Subcutaneous abdominal adipose tissue (tissue), 5 donors: ENCODE measurements around the gene ALDH1L1.

Experiments used
- H3K27ac ChIP-seq: one replicate; pipeline ENCODE4 v1.7.0; 2013; ENCODE audit warnings: low read depth, mild to moderate bottlenecking, inconsistent platforms, low read length, moderate library complexity
- H3K27me3 ChIP-seq, 5 donors: one replicate each; pipeline ENCODE4 v1.7.0; 2013; ENCODE audit warnings: low read length in 5 of 5, inconsistent platforms in 1 of 5; ENCODE audit not compliant: control insufficient read depth in 5 of 5, insufficient read depth in 4 of 5
- H3K36me3 ChIP-seq, 5 donors: one replicate each; pipeline ENCODE4 v1.7.0; 2013; ENCODE audit warnings: low read length in 5 of 5; ENCODE audit not compliant: control insufficient read depth in 5 of 5, insufficient read depth in 5 of 5
- H3K4me1 ChIP-seq, 5 donors: one replicate each; pipeline ENCODE4 v1.7.0; 2013; ENCODE audit warnings: low read length in 5 of 5, mild to moderate bottlenecking in 3 of 5, moderate library complexity in 1 of 5; ENCODE audit not compliant: control insufficient read depth in 5 of 5, insufficient read depth in 5 of 5
- H3K4me3 ChIP-seq, 5 donors: one replicate each; pipeline ENCODE4 v1.7.0; 2013; ENCODE audit warnings: low read length in 5 of 5, low read depth in 1 of 5
- H3K9ac ChIP-seq, 5 donors: one replicate each; pipeline ENCODE4 v1.7.0; 2013; ENCODE audit warnings: low read length in 5 of 5, mild to moderate bottlenecking in 4 of 5, moderate library complexity in 3 of 5
- H3K9me3 ChIP-seq, 5 donors: one replicate each; pipeline ENCODE4 v1.7.0; 2013; ENCODE audit warnings: low read length in 5 of 5; ENCODE audit not compliant: control insufficient read depth in 5 of 5
- donor health status: healthy.
- donor health status: healthy.
- donor health status: healthy.
- donor health status: healthy.
- donor health status: healthy.

ALDH1L1 gene

GRCh38 chr3:126156468-126156867 is 23.9 kb downstream of the ALDH1L1 start:
- Histone ChIP-seq H3K27me3 (no peaks in the 10 kb centered on the region), H3K4me1 (peaks cover 0 to 20% (median 17%) of the 10 kb centered on the region in 5 donors), H3K27ac (no peak overlapping the region), H3K4me3 (no peak overlapping the region), H3K9me3 (no peaks in the 10 kb centered on the region), H3K36me3 (peaks cover 0 to 42% (median 29%) of the 10 kb centered on the region in 5 donors), H3K9ac (no peak overlapping the region)

DNA sequence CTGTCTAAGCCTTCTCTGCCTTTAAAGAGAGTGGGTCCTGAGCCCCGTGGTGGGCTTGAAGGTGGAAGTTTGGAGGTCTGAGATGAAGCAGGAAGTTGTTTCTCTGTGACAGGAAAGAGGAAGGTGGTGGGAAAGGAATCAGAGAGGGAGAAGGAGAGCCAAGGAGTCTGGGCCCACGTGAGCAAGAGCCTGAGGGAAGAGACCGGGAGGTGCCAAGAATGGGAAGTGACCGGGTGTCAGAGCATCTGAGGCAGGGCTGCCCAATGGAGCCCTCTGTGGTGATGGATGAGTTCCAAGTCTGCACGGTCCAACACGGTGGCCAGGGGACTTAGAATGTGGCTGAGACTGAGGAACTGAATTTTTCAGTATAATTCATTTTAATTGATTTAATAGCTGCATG is 24.6 kb downstream of the ALDH1L1 start:
- H3K36me3 ChIP-seq: peaks cover 0 to 42% (median 30%) of the 10 kb centered on the region in 5 donors
- H3K27ac ChIP-seq: no peak overlapping the region
- H3K4me1 ChIP-seq: peaks cover 0 to 20% (median 17%) of the 10 kb centered on the region in 5 donors
- no peak overlapping the region for H3K9ac ChIP-seq
- no peaks in the 10 kb centered on the region for H3K27me3 ChIP-seq
- H3K4me3 ChIP-seq: no peak overlapping the region
- H3K9me3 ChIP-seq: no peaks in the 10 kb centered on the region

DNA sequence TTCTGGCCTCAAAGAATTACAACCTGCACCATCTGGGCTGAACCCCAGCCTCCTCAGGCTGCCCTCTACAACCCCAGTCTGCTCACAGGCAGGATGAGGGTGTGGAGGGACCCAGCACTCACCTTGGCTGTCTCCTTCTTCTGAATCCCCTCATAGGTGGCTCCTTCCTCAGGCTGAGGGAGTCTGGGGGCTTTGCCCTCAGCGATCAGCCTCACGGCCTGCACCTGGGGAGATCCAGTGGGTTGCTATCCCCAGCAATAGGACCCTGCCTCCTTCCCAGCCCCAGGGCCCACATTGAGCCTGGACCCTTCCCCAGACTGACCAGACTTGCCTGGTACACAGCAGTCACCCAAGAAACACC is 25.1 kb downstream of the ALDH1L1 start:
- Histone ChIP-seq H3K27ac (no peak overlapping the region), H3K4me1 (peaks cover 0 to 20% (median 17%) of the 10 kb centered on the region in 5 donors), H3K4me3 (no peak overlapping the region), H3K27me3 (no peaks in the 10 kb centered on the region), H3K36me3 (peaks cover 0 to 43% (median 30%) of the 10 kb centered on the region in 5 donors), H3K9ac (no peak overlapping the region), H3K9me3 (no peaks in the 10 kb centered on the region)

DNA sequence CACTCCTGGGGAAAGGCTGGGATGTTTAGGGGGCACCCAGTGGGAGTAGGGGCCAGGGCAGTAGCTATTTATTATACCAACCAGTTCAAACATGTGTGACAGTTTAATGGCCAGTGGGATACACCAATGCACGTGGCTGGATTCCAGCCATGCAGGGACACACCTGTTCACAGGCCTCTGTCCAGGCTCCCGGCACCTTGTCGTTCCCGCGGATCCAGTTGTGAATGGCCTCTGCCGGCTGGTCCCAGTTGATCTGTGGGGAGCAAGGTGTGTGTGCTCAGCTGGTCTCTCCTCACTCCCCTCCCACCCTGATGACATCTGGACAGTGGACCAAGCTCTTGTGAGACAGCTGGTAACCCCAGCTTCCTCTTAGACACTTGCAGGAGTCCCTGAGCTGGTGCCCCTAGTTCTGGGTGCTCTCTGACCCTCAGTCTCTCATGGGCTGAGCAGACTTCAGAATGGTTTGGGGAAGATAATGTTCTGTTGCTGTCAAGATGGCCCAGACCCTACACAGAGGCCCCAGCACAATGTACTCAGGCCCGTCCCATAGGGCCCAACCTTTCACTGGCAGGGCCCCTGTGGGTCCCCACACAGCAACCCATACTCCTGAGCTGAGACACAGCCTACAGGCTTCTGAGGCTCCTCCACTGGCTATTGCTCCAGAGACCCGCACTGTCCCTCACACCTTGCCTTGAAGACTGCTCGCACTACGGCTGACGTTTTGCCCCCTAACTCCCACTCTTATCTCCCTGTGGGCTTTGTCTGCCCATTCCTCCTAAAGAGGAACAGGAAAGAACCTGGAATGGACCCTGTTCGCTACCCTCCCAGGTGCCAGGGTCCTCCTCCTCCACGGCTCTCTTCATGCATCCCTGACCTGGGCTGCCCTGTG is 25.8 kb downstream of the ALDH1L1 start:
- Histone ChIP-seq H3K4me3 (no peak overlapping the region), H3K9ac (no peak overlapping the region), H3K27me3 (no peaks in the 10 kb centered on the region), H3K27ac (no peak overlapping the region), H3K4me1 (peaks cover 0 to 18% (median 15%) of the 10 kb centered on the region in 5 donors), H3K9me3 (no peaks in the 10 kb centered on the region), H3K36me3 (peaks cover 0 to 49% (median 34%) of the 10 kb centered on the region in 5 donors)

DNA sequence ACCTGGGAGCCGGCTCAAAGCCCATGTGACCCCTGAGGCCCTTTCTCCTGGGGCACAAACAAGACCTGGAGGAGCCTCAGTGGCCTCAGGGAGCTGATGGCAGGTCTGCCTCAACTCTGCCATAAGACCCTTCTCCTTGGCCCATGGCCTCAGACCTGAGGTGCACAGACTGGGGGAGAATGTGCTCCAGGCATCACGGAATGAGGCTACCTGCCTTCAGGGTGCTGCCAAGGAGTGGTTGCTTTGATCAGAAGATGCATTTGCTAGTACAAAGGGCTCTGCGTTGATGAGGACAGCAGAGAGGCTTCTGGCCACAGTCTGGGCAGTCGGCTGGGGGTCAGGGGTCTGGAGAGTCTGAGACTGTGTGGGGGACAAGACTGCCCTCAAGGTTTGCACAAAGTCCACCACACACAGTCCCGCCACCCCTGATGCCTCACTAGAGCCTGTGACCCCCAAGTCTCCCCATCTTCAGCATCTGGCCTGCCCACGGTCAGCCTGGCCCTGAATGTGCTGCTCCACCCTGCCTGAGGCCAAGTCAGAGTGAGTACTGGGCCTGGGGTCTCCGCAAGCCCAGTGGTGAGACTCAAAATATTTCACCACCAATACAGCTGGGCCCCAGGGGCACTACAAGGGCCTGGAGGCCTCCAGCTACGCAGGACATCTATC is 26.6 kb downstream of the ALDH1L1 start:
- Histone ChIP-seq H3K4me1 (peaks cover 0 to 9% (median 7%) of the 10 kb centered on the region in 5 donors), H3K4me3 (no peak overlapping the region), H3K36me3 (peaks cover 0 to 55% (median 34%) of the 10 kb centered on the region in 5 donors), H3K9ac (no peak overlapping the region), H3K27ac (no peak overlapping the region), H3K27me3 (no peaks in the 10 kb centered on the region), H3K9me3 (no peaks in the 10 kb centered on the region)

- Histone ChIP-seq H3K9ac (no peak overlapping the region), H3K36me3 (peaks cover 0 to 55% (median 34%) of the 10 kb centered on the region in 5 donors), H3K27me3 (no peaks in the 10 kb centered on the region), H3K27ac (no peak overlapping the region), H3K9me3 (no peaks in the 10 kb centered on the region), H3K4me3 (no peak overlapping the region), H3K4me1 (peaks cover 0 to 2% (median 0%) of the 10 kb centered on the region in 5 donors)
These were observed 27.3 kb downstream of the ALDH1L1 start for GRCh38 chr3:126152901-126153694.

GRCh38 chr3:126152458-126152857 is 27.9 kb downstream of the ALDH1L1 start:
- Histone ChIP-seq H3K9ac (no peak overlapping the region), H3K27ac (no peak overlapping the region), H3K36me3 (peaks cover 0 to 58% (median 34%) of the 10 kb centered on the region in 5 donors), H3K27me3 (no peaks in the 10 kb centered on the region), H3K4me3 (no peak overlapping the region), H3K4me1 (no peaks in the 10 kb centered on the region), H3K9me3 (no peaks in the 10 kb centered on the region)

GRCh38 chr3:126151562-126152302 is 28.7 kb downstream of the ALDH1L1 start:
- peaks cover 0 to 52% (median 30%) of the 10 kb centered on the region in 5 donors for H3K36me3 ChIP-seq
- no peak overlapping the region for H3K27ac ChIP-seq
- no peak overlapping the region for H3K4me3 ChIP-seq
- H3K9ac ChIP-seq: no peak overlapping the region
- H3K4me1 ChIP-seq: peaks cover 0 to 7% (median 0%) of the 10 kb centered on the region in 5 donors
- H3K9me3 ChIP-seq: no peaks in the 10 kb centered on the region
- no peaks in the 10 kb centered on the region for H3K27me3 ChIP-seq

GRCh38 chr3:126149960-126150515 is 30.3 kb downstream of the ALDH1L1 start:
- no peaks in the 10 kb centered on the region for H3K9me3 ChIP-seq
- H3K4me3 ChIP-seq: no peak overlapping the region
- H3K27ac ChIP-seq: no peak overlapping the region
- H3K27me3 ChIP-seq: no peaks in the 10 kb centered on the region
- no peak overlapping the region for H3K9ac ChIP-seq
- H3K4me1 ChIP-seq: peaks cover 0 to 8% (median 0%) of the 10 kb centered on the region in 5 donors
- H3K36me3 ChIP-seq: peaks cover under 1 to 50% (median 33%) of the 10 kb centered on the region in 5 donors
